Glomerular endothelial cell (primary cell): ENCODE data around the gene PCGF3. TPM values are rescaled to one million over a fixed set of nuclear protein-coding genes. Genes with fewer than 3 reads are reported as not detected.
"Not testable (repeated sequence)": the region's sequence is repeated elsewhere in the genome, so short reads cannot be mapped to it uniquely, and the experiment has no call there.

Experiments
- DNase-seq: peaks from one replicate; pipeline ENCODE4 v3.0.0-alpha.2; 2011; ENCODE audit warnings: low read depth, low spot score; ENCODE audit errors: extremely low read depth
- total RNA-seq: library from RNA; depleted of rRNA; stranded (reverse); fragments of >200 nt; gene quantifications from 2 replicates; pipeline ENCODE4 v1.2.3, GENCODE V29; 2015

Gene PCGF3
- total RNA-seq, 1 donor from 2014 or later = 69.2 TPM

DNA sequence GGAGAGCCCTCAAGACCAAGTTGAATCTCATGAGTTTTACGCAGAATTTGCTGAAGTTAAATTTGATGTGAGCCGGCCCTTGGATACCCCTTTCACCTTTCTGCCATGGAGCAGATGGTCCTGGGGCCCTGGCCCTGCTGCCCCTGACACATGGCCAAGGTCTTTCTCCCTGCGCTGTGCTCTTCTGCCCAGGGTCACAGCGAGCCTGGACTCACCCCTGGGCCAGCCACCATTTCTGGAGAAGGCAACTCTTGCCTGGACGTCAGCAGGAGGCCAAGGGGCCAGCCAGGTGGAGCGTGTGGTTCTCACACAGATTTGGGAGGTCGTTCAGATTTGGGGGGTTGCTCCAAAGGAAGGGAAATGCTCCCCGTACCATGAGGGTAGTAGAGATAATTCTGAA is 30.0 kb downstream of the PCGF3 start:
- DNase-seq = no peak

DNA sequence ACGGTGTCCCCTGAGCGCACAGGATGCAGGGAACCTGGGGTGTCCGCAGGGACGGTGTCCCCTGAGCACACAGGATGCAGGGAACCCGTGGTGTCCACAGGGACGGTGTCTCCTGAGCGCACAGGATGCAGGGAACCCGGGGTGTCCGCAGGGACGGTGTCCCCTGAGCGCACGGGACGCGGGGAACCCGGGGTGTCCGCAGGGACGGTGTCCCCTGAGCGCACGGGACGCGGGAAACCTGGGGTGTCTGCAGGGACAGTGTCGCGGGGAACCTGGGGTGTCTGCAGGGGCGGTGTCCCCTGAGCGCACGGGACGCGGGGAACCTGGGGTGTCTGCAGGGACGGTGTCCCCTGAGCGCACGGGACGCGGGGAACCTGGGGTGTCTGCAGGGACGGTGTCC is 30.9 kb downstream of the PCGF3 start:
- not testable (repeated sequence) for DNase-seq

DNA sequence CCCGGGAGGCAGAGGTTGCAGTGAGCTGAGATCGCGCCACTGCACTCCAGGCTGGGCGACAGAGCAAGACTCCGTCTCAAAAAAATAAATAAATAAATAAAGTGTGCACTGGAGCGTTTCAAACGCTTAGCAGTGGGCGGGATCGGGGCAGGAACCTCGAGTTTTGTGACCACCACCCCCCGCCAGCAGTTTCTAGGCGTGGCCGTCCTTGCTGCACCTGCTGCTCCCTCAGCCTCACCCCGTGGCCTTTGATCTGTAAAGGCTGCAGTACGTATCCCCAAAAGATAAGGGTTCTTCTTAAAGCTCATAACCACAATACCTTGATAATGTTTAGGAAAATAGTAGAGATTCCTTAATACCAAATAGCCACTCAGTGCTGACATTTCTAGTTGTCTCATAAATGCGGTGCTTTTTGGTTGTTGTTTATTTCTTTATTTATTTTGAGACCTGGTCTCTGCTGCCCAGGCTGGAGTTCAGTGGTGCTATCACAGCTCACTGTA is 33.2 kb downstream of the PCGF3 start:
- no peak for DNase-seq

DNA sequence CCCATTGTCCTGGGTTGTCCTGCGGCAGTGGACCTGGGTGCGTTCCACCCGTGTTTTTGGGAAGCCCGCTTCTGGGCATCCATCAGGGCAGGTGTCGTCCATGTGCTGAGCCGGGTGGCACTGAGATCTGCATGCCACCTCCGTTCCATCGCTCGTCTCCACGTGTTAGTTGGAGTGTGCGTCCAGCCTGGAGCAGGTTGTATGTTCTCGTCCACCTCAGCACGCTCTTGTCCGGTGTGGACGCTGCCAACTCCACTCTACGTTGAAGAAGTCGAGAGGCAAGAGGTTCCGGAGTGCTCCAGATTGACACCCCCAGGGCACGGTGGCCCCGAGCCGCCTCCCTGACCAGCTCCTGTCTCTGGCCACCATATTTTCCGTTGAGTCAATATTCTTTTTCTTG is 33.9 kb downstream of the PCGF3 start:
- no peak for DNase-seq

DNA sequence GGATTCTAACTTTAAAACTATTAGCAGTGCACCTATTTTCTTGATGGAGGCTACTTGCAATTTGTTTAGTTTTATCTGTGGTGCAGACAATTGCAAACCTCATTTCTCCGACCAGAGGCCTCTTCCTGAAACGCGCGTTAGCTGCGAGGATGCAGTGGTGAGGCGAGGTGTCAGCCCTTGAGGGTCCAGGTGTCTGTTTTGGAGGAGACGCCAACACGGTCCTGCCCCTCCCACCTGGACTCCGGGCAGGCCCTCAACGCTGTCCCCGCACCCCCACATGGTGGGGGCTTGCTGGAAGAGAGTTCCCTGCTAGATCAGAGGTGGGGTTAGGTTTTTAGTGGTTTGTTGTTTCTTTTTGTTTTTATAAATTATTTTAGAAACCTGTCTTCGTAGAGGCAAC is 34.4 kb downstream of the PCGF3 start:
- no peak for DNase-seq

DNA sequence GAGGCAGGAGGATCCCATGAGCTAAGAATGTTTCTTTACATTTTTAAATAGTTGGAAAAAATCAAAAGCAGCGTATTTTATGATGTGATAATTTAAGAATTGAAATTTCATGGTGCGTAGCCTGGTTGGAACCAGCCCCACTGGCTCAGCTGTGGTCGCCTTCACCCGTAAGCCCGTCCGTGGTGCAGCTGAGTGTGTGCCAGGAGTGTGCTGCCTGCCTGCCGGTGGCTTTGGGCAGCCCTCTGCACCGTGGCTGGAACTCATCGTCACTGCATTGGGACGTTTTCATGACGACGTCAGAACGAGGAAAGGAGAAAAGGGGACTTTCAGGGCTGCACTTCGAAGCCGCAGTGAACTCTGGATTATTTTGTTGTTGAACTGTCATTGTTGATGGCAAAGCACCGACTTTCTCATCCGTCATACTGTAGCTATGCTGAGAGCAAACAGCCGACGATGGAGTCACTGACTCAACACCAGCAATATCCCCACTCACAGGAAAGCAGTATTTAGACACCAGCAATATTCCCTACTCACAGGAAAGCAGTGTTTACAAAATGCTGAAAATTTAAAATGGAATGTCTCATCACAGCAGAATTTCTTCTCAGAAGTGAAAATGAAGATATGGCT is 35.1 kb downstream of the PCGF3 start:
- DNase-seq = no peak

DNA sequence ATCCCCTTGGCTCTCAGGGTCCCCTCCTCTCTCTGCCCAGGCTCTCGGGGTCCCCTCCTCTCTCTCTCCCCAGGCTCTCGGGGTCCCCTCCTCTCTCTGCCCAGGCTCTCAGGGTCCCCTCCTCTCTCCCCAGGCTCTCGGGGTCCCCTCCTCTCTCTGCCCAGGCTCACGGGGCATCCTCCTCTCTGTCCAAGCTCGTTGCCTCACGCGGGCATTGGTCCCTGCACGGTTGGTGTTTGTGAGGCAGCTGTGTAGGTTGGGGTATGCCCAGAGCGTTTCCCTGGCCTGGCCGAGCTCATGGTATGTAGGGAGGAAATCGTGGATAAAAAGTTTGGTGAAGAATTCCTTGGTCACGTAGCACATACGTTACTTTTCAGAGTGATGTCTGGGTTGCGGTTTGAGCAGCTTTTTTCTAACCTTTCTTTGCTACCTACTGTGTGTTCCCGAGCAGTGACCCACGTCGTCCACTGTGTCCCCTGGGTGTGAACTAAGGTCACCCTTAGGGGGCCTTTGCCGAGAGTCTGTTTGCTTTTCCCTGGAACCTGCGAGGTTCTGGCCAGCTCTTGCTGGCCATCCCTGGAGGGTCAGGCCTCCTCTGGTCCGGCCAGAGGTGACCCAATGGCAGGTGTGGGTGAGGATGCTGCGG is 36.6 kb downstream of the PCGF3 start:
- DNase-seq = no peak

DNA sequence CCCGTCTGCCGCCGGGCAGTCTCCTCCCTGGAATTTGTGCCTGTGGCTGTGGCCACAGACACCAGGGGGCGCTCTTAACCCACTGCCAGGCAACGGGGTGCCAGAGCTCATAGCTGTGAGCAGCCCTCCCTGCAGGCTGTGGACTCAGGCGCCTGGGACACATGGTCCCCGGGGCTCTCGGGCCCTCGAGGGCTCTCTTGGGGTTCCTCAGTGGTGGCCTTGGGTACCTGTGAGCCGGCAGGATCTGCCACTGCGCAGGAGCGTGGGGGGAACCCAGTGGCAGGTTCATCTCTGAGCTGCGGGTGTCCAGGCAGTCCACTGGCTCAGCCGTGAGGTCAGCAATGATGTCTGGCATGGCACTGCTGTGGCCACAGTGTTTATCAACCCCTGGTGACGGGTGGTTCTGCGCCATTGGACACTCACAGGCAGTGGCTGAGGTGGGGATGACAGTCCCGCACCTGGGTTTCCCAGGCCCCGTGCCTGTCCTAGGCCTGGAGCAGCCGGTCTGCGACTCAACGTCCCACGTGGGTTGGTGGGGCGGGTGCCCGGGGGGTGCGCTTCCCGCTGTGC is 37.2 kb downstream of the PCGF3 start:
- no peak for DNase-seq

DNA sequence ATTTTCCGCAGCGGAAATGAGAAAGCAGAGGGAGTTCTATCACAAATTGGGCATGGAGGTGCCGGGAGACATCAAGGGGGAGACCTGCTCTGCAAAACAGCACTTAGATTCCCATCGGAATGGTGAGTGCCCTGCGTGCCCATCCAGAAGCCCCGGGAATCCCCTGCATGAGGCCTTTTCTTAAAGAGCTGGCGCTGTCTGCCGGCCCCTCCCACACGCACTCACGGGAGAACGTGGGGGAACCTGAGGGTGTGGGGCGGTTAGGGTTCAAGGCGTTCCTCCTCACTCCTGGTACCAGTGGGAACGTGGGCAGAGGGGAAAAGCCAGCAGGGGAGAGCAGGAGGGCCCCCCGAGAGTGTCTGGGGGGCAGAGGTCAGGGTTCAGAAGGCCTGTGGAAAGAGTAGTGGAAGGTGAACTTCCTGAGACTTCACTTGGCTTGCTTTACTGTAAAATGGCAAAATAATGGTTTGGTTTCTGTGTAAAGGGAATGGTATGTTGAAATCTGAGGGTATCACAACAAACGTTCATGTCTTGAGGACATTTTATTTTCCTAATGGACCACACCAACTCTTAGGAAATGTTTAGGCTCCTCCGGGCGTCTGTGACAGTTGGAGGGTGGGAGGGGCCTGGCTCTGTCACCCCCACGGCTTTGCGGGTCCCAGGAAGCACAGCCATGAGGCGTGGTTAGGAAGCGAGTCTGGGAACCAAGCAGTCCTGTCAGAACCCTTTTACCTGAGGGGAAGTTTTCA is 38.0 kb downstream of the PCGF3 start:
- no peak for DNase-seq

DNA sequence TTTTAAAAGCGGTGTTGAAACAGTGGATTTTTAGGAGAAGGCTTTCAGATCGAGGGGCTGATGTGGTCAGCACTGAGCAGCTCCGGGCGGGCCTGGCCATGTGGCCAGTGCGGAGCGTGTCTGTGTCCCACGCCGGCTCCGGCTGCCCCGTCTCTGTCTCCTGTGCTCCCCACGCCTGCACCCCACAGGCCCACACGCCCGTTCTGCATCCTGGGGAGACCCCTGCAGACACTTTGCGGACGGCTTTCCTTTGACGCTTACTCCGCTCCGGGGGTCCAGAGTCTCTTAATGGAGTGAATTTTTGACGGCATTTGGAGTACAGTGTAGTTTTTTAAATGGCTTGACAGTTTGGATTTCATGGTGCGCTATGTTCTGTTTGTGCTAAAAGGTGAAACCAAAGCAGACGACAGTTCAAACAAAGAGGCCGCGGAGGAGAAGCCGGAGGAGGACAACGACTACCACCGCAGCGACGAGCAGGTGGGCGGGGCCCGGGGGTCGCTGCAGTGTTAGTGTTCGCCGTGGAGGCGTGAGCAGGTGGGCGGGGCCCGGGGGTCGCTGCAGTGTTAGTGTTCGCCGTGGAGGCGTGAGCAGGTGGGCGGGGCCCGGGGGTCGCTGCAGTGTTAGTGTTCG is 38.7 kb downstream of the PCGF3 start:
- no peak for DNase-seq

DNA sequence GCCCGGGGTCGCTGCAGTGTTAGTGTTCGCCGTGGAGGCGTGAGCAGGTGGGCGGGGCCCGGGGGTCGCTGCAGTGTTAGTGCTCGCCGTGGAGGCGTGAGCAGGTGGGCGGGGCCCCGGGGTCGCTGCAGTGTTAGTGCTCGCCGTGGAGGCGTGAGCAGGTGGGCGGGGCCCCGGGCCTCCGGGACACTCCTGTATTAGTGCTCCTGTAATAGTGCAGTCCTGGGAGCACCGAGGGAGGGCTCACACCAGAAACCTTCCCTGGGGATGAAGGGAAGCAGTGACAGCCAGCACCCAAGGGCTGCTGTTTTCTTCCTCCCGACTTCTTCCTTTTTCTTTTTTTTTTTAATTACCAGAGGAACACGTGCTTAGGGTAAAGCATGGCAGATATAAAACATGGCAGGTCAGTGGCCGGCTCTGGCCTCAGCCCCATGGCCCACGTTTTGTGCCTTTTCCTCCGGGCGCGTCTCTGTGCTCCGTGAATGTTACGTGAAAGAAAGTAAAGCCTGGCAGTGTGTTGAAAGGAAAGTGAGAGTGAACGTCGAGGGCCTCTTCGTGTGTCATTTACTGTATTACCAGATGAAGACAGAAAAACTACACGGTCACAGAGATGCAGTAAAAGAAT is 42.0 kb downstream of the PCGF3 start:
- DNase-seq = no peak

DNA sequence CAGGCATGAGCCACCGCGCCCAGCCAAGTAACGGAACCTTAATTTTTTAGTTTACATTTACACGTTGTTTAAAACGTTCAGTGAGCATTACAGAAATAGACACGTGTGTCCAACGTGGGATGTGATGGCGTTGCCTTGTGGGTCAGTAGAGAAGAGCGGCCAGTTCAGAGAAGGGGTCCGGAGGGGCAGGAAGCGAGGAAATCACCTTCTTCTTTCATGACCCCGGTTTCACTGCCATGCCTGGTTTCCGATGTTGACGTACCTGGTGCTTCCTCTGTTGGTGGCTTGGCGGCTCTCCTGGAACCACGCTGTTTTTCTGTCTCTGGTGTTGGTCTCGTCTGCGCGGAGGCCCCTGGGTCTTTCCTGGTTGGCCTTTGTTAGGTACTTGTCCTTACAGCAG is 42.8 kb downstream of the PCGF3 start:
- no peak for DNase-seq

DNA sequence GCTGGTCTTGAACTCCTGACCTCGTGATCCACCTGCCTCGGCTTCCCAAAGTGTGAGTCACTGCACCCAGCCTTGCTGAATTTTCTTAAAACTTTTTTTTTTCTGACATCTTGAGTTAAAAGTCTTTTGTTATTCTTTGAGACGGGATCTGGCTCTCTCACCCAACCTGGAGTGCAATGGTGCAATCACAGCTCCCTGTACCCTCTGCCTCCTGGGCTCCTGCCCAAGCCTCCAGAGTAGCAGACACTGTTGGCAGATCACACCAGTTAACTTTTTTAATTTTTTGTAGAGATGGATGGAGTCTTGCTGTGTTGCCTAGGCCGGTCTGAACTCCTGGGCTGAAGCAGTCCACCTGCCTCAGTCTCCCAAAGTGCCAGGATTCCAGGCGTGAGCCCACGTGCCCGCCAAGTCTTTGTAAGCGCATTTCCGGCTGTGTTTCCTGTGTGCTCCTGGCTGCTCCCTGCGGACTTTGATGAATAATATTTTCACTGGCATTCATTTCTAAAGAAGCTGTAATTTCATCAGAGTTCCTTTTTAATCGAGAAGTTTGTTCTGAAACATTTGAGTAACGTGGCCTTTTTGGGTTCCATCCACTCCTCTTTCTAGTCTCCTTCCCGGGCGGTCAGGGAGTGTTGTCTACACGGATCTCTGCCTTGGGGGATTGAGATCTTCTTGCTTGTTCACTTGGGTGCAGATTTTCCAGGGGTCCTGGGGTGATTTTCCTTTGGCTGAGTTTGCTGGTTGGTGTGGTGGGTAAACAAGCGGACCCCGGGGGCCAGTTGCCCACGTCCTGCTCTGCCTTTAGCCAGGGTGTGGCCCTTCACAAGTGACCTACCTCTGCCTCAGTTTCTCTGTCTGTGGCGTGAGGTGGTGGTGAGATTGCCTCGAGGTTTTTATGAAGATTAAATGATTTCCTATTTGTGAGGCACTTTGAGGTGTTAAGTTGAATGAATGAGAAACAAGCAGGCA is 44.4 kb downstream of the PCGF3 start:
- no peak for DNase-seq

DNA sequence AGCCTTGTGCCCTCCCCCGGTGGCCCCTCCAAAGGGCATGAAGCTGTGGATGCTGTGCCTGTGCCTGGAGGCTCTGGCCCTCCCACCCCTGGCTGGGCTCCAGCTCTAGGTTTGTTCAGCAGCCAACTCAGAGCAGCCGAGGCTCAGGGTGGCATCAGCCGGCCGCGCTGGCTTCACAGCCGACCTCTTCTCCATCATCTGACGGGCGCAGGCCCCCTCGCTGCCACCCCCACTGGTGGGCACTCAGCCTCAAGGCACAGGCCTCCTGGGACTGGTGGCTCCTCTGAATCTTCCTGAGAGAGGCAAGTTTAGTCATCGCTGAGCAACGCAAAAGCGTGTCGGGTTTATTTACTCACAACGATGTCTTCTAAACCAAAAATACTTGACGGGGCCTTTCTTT is 46.0 kb downstream of the PCGF3 start:
- no peak for DNase-seq

DNA sequence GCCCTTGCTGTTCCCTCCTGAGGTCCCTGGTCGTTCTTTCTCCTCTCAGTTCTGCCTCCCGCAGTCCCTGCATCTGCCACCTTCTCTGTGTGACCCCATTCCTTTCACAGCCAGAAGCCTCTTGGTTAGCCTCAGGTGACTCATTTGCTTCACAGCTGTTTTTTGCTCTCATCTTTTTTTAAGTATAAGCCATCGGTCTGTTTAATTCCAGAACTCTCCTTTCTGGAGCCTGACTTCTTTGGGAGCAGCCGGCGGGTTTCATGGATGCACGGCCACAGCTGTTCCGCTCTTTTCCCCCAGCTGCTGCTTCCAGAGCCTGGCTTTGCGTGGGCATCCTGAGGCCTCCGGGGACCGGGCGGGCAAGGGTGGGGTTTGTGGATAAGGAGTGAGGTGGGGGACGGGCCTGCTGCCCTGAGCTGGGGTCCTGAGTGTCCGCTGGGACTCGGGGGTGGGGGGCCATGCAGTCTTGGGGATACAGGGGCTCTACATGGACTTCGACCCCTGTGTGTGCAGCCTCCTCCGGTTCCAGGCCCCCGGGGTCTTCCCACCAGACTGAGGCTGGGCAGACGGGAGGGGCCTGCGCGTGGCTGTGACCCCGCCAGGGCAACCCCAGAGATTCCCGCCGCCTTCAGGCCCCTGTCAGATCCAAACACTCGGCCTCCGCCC is 46.7 kb downstream of the PCGF3 start:
- no peak for DNase-seq

DNA sequence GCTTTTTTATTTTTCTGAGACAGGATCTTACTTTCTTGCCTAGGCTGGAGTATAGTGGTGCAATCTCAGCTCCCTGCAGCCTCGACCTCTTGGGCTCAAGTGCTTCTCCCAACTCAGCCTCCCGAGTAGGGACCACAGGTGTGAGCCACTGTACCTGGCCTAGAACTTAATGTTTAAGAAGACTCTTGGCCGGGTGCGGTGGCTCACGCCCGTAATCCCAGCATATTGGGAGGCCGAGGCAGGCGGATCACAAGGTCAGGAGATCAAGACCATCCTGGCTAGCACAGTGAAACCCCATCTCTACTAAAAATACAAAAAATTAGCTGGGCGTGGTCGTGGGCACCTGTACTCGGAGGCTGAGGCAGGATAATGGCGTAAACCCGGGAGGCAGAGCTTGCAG is 47.6 kb downstream of the PCGF3 start:
- DNase-seq = not testable (repeated sequence)

DNA sequence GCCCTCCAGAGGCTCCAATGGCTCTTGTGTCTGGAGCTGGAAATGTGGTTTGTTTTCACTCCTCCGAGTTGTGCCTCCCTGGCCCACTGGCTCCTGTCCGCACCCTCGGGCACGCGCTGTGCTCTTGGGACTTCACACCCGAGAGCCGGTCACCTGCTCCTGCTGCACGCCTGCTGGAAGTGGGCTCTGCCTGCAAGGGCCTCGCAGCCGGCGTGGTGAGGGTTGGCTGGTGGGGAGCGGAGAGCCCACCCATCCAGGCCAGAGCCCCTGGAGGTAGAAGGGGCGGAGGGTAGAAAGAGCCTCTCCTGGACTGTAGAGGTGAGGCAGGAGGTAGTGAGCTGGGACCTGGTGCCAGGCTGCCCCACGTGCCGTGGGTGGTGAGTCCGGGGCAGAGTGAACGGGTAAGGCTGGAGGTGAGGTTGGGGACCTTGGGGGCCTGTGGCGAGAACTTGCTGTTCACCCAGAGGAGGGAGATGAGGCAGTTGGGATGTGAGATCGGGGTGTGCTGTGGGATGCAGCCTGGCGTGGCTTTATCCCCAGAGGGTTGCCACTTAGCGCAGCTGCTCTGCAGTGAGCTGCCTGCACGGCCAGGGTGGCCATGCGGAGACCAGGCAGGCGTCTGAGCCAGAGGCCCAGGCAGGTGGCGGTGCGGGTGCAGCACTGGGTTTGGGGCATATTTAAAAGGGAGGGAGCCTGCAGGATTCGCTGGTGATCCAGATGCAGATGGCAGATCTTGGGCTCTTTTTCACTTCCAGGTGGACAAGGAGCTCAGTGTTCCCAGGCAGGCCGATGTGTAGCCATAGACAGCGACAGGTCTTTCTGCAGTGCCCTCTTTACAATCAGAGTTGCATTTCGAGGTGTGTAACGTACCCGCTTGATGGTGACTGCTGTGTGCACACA is 48.8 kb downstream of the PCGF3 start:
- no peak for DNase-seq

DNA sequence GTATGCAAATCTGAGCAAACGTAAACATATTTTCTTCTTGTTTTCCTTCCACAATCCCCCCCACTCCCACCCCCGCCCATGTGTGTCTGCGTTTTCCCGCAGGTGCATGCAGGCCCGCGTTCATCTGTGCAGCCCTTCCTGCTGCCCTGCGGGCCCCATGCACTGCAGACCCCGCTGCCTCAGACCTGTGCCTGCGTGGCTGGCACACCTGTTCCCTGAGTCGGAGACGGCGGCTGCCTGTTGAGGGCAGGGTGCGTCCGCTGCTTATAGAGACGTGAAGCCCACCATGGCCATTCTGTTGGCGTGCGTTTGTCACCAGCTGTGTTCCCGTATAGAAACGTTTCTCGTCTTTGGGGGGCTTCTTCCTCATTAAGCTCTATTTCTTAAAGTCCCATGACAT is 51.5 kb downstream of the PCGF3 start:
- DNase-seq = no peak
